ENCODE results near the gene GPS2.
A peak's percentile ranks its signal among the peaks of the same experiment; 100 is the strongest.

GPS2 gene, protein sequence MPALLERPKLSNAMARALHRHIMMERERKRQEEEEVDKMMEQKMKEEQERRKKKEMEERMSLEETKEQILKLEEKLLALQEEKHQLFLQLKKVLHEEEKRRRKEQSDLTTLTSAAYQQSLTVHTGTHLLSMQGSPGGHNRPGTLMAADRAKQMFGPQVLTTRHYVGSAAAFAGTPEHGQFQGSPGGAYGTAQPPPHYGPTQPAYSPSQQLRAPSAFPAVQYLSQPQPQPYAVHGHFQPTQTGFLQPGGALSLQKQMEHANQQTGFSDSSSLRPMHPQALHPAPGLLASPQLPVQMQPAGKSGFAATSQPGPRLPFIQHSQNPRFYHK

DNA sequence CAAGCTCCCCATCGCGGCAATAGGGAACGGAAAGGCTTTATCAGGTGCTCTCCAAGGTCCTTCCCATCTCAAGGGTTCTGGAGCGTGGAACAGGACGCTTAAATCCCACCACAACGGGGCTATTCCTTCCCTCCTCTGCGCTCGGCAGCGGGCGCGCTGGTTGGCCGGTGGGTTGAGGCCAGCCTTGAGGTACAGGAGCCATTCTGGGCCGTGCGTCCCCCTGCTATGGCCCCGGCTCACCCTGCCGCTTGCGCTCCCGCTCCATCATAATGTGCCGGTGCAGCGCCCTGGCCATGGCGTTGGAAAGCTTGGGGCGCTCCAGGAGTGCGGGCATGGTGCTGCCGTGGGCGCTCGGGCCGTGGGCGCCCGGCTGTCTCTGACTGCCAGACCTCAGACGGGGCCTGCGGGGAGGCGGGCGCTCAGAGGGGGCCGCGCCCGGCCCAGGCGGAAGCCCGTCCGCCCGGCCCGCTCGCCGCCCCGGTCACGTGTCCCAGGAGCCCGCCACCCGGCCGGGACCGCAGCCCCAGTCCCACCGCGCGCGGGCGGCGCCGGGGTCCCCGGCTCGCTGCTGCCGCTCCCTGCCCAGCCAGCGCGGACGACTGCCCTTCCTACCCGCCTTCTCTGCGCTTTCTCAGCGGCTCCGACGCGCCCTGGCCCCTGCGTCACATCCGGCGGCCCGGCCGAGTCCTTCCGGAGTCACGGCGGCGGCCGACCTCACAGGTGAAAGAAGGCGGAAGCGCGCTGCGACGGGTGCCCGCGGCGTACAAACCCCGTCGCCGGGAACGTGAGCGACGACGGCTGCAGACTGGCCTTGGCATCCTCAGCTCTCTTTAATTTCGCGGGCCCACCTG, at the start of gene GPS2:
Gene GPS2, minus strand, starts transcription at position 642 of the 851 bp plus-strand sequence. Its CDS starts 308 bp downstream, at position 334.
- peak in 55 of 56 donors; percentile 55 to 95 (median 83) for DNase-seq

- DNase-seq: no peak
These were observed 48.2 kb upstream of the GPS2 start for GRCh38 chr17:7363311-7363710.

GRCh38 chr17:7361906-7362305, 46.7 kb upstream of the GPS2 start:
- DNase-seq: no peak

- DNase-seq: no peak
These were observed 42.2 kb upstream of the GPS2 start for GRCh38 chr17:7357381-7357780.

- DNase-seq: peak in 7 of 56 donors; percentile 21 to 42 (median 30)
These were observed 41.6 kb upstream of the GPS2 start for GRCh38 chr17:7356756-7357155.

DNA sequence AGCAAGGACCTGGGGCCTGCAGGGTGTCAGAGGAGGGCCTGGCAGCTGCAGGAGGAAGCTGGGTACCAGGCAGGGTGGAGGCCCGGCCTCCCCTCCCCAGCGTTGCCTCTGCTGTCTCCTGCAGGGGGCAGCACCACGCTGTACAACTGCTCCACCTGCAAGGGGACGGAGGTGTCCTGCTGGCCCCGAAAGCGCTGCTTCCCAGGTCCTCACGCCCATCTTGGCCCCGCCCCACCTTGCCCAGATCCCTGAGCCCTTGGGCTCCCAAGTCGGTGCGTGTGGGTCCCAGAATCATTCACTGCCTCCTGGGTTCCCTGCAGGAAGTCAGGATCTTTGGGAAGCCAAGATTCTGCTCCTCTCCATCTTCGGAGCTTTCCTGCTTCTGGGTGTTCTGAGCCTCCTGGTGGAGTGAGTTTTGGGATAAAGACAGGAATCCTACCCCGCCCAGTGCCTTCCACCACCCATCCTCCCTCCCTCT, 41.0 kb upstream of the GPS2 start:
- DNase-seq: peak in 45 of 56 donors; percentile 14 to 79 (median 48)

DNA sequence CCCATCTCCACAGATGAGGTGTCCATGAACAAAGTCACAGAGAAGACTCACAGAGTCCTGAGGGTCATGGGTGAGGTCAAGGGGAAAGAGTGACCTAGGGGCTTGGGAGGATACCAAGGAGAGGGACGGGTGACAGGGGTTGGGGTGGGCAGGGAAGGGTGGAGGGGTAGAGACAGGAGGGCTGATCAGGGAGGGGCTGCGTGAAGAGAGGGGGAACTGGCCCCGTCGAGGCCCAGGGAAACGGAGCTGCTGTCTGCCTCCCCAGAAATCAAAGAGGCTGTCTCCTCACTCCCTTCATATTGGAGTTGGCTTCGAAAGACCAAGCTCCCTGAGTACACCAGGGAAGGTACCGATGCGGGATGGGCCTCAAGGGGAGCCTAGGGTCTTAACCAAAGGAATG, 40.4 kb upstream of the GPS2 start:
- DNase-seq: no peak

GRCh38 chr17:7355053-7355452, 39.9 kb upstream of the GPS2 start, which contains the start of gene TMEM95:
TMEM95 (plus strand) TSS chr17:7355156; CDS start chr17:7355205, 49 bp downstream.
- peak in 46 of 56 donors; percentile 22 to 88 (median 62) for DNase-seq

DNA sequence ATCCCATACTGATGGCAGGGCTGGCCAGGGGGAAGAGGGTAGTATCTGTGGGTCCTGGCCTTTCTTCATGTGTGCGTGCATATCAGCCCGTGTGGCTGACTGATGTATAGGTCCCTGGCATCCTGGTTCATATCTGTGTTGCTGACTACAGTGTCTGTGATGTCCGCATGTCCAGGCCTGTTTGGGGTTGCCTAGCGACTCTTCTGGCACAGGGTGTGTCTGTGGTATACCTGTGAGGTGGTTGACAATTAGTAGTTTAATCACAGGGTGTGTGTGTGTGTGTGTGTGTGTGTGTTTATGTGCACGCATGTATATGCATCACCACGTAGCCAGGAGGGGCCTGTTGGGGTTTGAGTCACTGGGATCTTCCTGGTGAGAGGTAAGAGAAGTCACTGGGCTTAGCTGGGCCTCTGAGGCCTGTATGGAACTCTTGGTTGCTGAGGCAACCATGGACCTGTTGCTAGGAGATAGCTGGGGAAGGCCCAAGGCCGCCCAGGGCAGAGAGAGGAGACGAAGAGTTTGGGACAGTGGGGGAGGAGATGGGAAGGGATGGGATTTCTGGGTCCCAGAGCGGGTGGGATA, 39.2 kb upstream of the GPS2 start:
- peak in 11 of 56 donors; percentile 10 to 67 (median 36) for DNase-seq

- peak in 1 of 56 donors; percentile 5 for DNase-seq
These were observed 37.9 kb upstream of the GPS2 start for GRCh38 chr17:7352910-7353635.

GRCh38 chr17:7352503-7352889, 37.3 kb upstream of the GPS2 start:
- no peak for DNase-seq

DNA sequence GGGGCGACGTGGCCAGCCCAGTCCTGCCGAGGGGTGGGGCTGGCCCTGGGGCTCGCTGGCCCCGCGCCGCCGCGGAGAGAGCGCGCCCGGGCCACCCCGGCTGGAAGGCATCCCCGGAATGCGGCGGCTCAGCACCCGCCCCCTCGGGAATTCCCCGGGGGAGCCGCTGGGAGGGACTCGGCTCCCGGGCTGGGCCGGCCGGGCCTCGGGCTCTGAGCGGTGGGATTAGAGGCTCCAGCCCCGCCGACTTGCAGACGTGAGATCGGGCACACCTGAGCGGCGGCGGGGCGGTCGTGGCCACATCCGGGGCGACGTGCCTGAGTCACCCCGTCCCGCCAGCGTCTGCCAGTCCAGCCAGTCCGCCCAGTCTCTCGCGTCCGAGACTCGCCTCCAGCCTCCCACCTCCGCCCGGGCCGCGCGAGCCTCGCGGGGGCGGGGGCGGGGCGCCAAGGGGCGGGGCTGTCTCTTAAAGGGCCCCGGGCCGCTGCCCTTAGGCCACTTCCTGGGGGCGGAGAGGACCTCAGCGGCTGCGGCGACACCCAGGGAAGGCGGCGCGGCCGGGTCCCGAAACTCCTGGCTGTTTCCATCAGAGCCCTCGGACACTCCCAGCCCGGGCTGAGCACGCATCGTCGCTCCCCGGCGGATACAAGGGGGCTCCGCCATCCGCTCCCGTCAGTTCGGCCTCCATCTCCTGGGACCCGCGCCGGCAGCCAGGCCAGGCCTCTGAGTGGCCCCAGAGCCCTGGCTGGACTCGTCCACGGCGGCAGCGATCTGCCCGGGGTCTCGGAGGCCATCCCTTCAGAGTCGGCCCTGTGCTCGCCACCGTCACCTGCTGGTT, 36.7 kb upstream of the GPS2 start, which contains the start of gene KCTD11:
Gene KCTD11, plus strand, starts transcription at position 498 of the 838 bp plus-strand sequence.
- peak in 53 of 56 donors; percentile 44 to 94 (median 80) for DNase-seq

- DNase-seq: no peak
These were observed 33.5 kb upstream of the GPS2 start for GRCh38 chr17:7348478-7349242.

DNA sequence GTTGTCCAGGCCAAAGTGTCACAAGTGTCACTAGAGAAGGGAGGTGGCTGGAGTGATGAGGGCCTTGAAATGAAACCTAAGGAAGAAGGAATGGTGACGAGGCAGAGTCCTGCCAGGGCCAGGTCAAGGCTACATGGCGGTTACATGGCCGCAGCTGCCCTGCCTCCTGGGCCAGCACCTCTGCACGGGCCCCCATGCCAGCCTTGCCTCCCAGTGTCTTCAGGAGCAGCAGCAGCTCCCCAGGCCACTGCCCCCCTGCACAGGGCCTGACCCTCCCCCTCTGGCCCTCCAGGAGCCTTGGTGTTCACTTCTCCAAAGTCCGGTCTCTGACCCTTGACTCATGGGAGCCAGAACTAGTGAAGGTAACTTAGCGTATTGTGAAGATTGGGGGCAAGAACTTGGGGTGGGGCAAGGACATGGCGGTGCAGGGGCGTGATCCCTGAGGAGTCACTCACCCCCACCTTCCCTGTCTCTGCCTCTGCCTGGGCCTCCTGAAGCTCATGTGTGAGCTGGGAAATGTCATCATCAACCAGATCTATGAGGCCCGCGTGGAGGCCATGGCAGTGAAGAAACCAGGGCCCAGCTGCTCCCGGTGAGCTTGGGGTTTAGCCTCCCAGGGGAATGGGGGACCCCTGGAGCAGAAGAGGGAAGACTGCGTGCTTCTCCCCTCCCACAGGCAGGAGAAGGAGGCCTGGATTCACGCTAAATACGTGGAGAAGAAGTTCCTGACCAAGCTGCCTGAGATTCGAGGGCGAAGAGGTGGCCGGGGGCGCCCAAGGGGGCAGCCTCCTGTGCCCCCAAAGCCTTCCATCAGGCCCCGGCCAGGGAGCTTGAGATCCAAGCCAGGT, 32.7 kb upstream of the GPS2 start:
- DNase-seq: no peak

DNA sequence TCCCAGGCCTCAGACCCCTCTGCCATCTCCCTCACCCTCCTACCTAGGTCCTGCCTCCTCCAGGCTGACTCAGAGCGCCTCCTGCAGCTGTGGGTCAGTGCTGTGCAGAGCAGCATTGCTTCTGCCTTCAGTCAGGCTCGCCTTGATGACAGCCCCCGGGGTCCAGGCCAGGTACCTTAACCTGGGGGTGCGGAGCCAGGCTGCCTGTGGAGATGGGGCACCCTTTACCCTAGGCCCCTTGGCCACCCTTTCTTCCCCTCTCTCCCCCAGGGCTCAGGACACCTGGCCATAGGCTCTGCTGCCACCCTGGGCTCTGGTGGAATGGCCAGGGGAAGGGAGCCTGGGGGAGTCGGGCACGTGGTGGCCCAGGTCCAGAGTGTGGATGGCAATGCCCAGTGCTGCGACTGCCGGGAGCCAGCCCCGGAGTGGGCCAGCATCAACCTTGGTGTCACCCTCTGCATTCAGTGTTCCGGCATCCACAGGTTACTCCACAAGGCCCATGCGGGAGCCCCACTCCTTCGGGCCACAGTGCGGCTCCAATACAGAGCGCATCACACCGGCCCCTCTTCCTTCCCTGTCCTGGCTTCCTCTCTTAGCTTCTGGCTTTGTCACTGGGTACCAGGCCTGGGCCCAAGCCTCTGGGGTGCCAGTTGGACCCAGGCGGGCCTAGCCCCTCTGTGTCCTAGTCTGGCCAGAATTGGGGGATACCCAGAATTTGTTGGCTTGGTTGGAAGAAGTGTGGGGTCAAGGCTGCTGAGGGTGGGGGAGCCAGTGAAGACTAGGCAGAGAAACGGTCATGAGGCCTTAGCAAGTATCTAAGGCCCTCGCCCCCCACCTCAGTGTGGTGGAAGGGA, 31.8 kb upstream of the GPS2 start:
- DNase-seq: no peak

- no peak for DNase-seq
These were observed 28.1 kb upstream of the GPS2 start for GRCh38 chr17:7343250-7343649.

DNA sequence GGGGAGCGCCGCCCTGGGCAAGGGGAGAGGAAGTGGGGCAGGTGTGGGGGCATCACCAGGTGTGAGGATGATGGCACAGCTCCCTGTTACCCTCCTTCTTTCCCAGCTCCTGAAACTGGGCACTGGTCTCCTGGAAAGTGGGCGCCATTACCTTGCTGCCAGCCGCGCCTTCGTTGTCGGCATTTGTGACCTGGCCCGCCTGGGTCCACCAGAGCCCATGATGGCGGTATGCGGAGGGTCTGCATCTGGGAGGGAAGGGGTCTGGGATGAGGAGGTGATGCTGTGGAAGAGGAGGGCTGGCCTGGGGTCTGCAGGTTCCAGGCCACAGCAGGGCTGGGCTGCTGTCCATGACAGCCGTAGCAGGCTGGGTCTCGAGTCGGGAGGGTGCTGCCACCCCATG, 26.7 kb upstream of the GPS2 start:
- no peak for DNase-seq

Data from nucleus accumbens (tissue), 56 donors.